ENCODE data around the gene AASDH.

The AASDH gene

GRCh38 chr4:56371426-56372220 lies 15.7 kb downstream of the AASDH start:
- TF ChIP-seq GATA3 (IDR thresholded peaks at IDR 0.05; ENCODE audit: low read depth, low read length) (no peak), GATA2 (IDR thresholded peaks at IDR 0.05; ENCODE audit: low read depth, low read length) (no peak)

GRCh38 chr4:56370377-56370776 lies 16.9 kb downstream of the AASDH start:
- TF ChIP-seq GATA2 (IDR thresholded peaks at IDR 0.05; ENCODE audit: low read depth, low read length) (no peak), GATA3 (IDR thresholded peaks at IDR 0.05; ENCODE audit: low read depth, low read length) (no peak)

- TF ChIP-seq GATA2 (IDR thresholded peaks at IDR 0.05; ENCODE audit: low read depth, low read length) (no peak), GATA3 (IDR thresholded peaks at IDR 0.05; ENCODE audit: low read depth, low read length) (no peak)
Measured at GRCh38 chr4:56360071-56360470, 27.2 kb downstream of the AASDH start.

GRCh38 chr4:56356650-56357049 lies 30.6 kb downstream of the AASDH start:
- TF ChIP-seq GATA3 (IDR thresholded peaks at IDR 0.05; ENCODE audit: low read depth, low read length): no peak

- TF ChIP-seq GATA2 (IDR thresholded peaks at IDR 0.05; ENCODE audit: low read depth, low read length): no peak
- no peak for TF ChIP-seq GATA3 (IDR thresholded peaks at IDR 0.05; ENCODE audit: low read depth, low read length)
Measured at GRCh38 chr4:56348576-56348975, 38.7 kb downstream of the AASDH start.

GRCh38 chr4:56345458-56345857 lies 41.8 kb downstream of the AASDH start:
- TF ChIP-seq GATA2 (IDR thresholded peaks at IDR 0.05; ENCODE audit: low read depth, low read length): no peak
- no peak for TF ChIP-seq GATA3 (IDR thresholded peaks at IDR 0.05; ENCODE audit: low read depth, low read length)

- TF ChIP-seq GATA2 (IDR thresholded peaks at IDR 0.05; ENCODE audit: low read depth, low read length): no peak
- TF ChIP-seq GATA3 (IDR thresholded peaks at IDR 0.05; ENCODE audit: low read depth, low read length): no peak
Measured at GRCh38 chr4:56342746-56343145, 44.5 kb downstream of the AASDH start.

GRCh38 chr4:56330691-56331090 lies 56.6 kb downstream of the AASDH start:
- no peak for TF ChIP-seq GATA3 (IDR thresholded peaks at IDR 0.05; ENCODE audit: low read depth, low read length)
- TF ChIP-seq GATA2 (IDR thresholded peaks at IDR 0.05; ENCODE audit: low read depth, low read length): no peak

GRCh38 chr4:56326363-56326762 lies 60.9 kb downstream of the AASDH start:
- TF ChIP-seq GATA3 (IDR thresholded peaks at IDR 0.05; ENCODE audit: low read depth, low read length) (no peak), GATA2 (IDR thresholded peaks at IDR 0.05; ENCODE audit: low read depth, low read length) (no peak)

- TF ChIP-seq GATA2 (IDR thresholded peaks at IDR 0.05; ENCODE audit: low read depth, low read length): no peak
- no peak for TF ChIP-seq GATA3 (IDR thresholded peaks at IDR 0.05; ENCODE audit: low read depth, low read length)
Measured at GRCh38 chr4:56324011-56324610, 63.2 kb downstream of the AASDH start.

- TF ChIP-seq GATA3 (IDR thresholded peaks at IDR 0.05; ENCODE audit: low read depth, low read length) (no peak), GATA2 (IDR thresholded peaks at IDR 0.05; ENCODE audit: low read depth, low read length) (no peak)
Measured at GRCh38 chr4:56323327-56323726, 64.0 kb downstream of the AASDH start.

GRCh38 chr4:56321251-56321650 lies 66.0 kb downstream of the AASDH start:
- TF ChIP-seq GATA3 (IDR thresholded peaks at IDR 0.05; ENCODE audit: low read depth, low read length): no peak
- TF ChIP-seq GATA2 (IDR thresholded peaks at IDR 0.05; ENCODE audit: low read depth, low read length): no peak

GRCh38 chr4:56320293-56320692 lies 67.0 kb downstream of the AASDH start:
- TF ChIP-seq GATA3 (IDR thresholded peaks at IDR 0.05; ENCODE audit: low read depth, low read length) (no peak), GATA2 (IDR thresholded peaks at IDR 0.05; ENCODE audit: low read depth, low read length) (no peak)

- TF ChIP-seq GATA2 (IDR thresholded peaks at IDR 0.05; ENCODE audit: low read depth, low read length) (no peak), GATA3 (IDR thresholded peaks at IDR 0.05; ENCODE audit: low read depth, low read length) (no peak)
Measured at GRCh38 chr4:56318555-56318954, 68.7 kb downstream of the AASDH start.

- no peak for TF ChIP-seq GATA2 (IDR thresholded peaks at IDR 0.05; ENCODE audit: low read depth, low read length)
- TF ChIP-seq GATA3 (IDR thresholded peaks at IDR 0.05; ENCODE audit: low read depth, low read length): no peak
Measured at GRCh38 chr4:56317749-56318148, 69.5 kb downstream of the AASDH start.
